ENCODE data around the gene PTPN23.
"Not testable (repeated sequence)": the region's sequence is repeated elsewhere in the genome, so short reads cannot be mapped to it uniquely, and the experiment has no call there.

PTPN23 gene, protein sequence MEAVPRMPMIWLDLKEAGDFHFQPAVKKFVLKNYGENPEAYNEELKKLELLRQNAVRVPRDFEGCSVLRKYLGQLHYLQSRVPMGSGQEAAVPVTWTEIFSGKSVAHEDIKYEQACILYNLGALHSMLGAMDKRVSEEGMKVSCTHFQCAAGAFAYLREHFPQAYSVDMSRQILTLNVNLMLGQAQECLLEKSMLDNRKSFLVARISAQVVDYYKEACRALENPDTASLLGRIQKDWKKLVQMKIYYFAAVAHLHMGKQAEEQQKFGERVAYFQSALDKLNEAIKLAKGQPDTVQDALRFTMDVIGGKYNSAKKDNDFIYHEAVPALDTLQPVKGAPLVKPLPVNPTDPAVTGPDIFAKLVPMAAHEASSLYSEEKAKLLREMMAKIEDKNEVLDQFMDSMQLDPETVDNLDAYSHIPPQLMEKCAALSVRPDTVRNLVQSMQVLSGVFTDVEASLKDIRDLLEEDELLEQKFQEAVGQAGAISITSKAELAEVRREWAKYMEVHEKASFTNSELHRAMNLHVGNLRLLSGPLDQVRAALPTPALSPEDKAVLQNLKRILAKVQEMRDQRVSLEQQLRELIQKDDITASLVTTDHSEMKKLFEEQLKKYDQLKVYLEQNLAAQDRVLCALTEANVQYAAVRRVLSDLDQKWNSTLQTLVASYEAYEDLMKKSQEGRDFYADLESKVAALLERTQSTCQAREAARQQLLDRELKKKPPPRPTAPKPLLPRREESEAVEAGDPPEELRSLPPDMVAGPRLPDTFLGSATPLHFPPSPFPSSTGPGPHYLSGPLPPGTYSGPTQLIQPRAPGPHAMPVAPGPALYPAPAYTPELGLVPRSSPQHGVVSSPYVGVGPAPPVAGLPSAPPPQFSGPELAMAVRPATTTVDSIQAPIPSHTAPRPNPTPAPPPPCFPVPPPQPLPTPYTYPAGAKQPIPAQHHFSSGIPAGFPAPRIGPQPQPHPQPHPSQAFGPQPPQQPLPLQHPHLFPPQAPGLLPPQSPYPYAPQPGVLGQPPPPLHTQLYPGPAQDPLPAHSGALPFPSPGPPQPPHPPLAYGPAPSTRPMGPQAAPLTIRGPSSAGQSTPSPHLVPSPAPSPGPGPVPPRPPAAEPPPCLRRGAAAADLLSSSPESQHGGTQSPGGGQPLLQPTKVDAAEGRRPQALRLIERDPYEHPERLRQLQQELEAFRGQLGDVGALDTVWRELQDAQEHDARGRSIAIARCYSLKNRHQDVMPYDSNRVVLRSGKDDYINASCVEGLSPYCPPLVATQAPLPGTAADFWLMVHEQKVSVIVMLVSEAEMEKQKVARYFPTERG (N-terminal part only)

DNA sequence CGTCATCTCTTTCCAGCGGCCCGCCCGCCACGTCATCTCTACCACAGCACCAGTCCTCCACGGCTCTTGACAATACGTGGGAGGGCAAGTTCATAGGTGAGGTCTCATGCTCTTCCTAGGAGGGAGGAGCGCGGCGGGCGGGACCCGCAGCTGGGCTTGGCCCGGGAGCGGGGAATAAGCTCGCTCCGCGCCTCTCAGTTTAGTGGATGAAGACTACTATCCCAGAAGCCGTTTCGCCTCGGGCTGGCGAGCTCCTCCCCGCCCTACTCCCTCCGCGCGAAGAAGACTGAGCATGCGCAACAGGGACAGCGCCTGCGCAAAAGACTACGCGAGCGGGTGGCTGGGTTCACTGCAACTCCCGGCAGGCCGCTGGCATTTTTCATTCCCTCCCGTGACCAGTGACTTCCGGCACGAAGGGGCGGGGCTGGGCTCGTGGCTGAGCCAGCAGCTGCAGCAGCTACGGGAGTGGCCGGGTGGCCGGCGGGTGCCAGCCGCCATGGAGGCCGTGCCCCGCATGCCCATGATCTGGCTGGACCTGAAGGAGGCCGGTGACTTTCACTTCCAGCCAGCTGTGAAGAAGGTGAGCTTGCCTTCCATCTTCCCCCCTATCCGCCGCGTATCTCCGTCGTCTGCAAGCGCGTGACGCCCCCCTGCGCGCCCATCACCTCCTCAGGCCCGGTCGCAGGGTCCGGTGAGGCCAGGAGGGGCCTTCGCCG, at the start of gene PTPN23:
Gene PTPN23 (plus strand): TSS at position 421 of the 716 bp plus-strand sequence. CDS start 76 bp downstream, at position 497.
- peak; percentile 98 for DNase-seq (ENCODE audit: low spot score)

DNA sequence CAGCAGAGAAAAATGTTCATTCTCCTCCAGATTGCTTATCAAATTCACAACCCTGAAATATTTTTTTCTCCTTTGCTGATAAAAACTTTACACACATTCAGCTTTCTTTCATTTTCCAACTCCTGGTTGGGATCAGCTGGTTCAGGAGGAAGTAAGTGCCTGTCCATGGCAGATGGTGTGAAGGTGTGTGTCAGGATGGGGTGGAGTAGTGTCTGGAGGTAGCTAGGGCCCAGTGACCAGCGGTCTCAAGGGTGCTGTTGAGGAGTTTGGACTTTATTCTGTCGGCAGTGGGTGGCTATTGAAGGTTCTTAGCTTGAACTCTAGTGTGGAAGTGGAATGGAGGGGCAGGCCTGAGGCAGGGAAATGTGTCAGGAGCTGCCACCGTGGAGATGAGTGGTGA, 46.9 kb upstream of the PTPN23 start:
- DNase-seq (ENCODE audit: low spot score), result no peak

DNA sequence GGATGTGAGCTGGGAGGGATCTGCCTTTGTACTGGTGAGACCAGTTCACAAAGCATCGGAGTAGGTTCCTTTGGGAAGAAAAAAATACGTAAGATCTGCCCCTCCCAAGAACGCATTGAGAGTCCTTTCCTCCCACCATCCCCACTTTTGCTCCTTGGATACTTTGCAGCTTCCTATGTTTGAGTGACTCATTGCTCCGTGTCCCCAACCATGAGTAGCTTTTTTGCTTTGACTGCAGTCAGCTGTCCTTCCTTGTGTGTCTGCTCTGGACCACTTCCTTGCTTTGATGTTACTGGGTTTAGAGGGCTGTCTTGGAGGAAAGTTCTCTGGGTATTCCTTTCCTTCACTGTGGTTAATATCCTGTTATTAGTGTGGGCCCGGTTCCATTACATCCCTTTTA, 43.2 kb upstream of the PTPN23 start:
- DNase-seq (ENCODE audit: low spot score), result no peak

DNA sequence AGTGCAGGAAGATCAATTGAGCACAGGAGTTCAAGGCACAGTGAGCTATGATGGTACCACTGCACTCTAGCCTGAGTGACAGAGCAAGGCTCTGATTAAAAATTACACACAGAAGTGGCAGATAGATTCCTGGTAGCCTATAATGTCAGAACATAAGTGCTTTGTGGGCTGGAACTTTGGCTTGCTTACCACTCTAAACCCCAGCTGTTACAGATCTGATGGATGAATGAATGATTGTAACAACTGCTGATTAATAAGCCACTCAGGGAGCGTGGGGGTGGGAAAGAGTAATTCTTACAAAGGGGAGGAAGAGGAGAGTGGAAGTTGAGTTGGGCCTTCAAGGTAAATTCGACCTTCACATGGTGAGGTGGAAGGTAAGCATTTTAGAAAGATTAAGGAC, 40.9 kb upstream of the PTPN23 start:
- no peak for DNase-seq (ENCODE audit: low spot score)

DNA sequence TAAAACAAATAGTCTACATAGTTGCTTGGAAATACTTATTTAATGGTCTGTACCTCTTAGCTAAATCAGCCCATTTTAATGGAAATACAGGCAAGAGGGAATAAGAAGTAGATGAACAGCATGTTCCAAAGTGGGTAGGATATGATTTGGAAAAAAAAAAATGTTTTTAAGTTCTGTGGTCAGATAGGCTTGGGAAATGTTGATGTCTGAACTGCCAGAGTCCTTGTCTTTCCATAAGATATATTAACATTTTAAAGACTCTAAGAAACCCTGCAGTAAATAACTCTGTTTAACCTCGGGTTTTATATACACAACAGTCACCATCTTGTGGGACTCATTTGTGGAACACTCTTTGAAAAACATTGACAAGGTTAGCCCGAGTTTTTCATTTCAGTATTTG, 40.0 kb upstream of the PTPN23 start:
- DNase-seq (ENCODE audit: low spot score), result no peak

DNA sequence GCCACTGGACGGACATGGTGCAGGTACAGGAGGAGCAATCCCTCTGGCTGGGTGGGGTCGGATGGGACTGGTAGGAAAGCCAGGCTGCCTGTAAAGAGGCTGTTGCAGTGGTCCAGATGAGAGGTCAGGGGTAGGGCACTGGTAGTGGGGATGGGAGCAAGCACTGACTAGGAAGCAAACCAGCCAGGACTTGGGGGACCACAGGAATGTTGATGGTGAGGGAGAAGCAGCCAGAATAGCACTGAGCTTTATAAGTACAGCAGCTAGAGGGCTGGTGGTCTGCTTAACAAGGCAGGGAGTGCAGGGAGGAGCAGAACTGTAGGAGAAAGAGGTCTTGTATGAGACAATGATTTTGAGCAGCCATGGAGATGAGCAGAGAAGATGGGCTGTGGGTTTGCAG, 38.7 kb upstream of the PTPN23 start:
- DNase-seq (ENCODE audit: low spot score), result no peak

DNA sequence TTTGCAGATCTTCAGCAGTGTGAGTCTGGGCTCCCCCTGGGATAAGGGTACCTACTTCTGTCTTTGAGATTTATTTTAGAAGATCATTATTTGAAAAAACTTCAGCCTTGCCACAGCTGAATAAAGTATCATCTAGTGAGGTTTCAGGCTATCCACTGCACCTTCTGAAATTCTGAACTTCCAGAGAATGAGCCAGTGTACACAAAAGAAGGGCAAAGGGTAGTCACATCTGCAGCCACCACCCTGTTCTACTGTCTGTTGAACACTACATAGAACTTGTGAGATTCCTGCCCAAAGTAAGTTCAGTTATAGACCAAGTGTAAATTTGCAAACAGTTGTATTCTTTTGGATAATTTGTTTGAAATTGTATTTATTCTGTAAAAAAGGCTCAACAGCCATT, 38.0 kb upstream of the PTPN23 start:
- no peak for DNase-seq (ENCODE audit: low spot score)

DNA sequence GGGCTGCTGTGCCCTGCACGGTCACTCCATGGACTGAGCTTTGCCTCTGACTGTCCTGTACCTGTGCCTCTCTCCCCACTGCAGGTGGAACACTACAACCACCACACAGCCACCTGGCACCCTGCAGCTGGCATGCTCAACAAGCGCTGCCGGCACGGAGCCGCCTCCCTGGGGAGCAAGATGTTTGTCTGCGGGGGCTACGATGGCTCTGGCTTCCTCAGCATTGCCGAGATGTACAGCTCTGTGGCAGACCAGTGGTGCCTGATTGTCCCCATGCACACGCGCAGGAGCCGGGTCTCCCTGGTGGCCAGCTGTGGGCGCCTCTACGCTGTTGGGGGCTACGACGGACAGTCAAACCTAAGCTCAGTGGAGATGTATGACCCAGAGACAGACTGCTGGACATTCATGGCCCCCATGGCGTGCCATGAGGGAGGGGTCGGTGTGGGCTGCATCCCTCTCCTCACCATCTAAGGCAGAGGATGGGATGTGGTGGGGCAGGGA, 37.3 kb upstream of the PTPN23 start:
- DNase-seq (ENCODE audit: low spot score), result no peak

DNA sequence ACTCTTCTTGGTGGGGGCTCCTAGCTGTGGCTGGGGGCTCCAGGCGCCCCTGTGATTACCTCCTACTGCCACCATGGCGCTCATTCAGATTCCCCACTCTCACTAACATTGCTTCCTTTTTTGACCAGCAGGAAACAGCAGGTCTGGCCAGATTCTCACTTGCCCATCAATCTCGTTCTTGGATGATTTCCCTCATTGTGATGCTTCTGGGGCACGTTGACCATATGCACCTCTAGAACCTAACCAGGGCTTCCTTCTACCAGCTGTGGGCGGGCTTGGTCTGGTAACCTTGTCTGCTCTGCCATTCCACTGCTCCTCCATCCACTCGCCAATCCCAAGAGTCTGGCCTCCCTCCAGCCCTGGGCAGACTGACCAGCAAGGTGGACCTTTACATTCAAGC, 35.9 kb upstream of the PTPN23 start:
- DNase-seq (ENCODE audit: low spot score), result no peak

DNA sequence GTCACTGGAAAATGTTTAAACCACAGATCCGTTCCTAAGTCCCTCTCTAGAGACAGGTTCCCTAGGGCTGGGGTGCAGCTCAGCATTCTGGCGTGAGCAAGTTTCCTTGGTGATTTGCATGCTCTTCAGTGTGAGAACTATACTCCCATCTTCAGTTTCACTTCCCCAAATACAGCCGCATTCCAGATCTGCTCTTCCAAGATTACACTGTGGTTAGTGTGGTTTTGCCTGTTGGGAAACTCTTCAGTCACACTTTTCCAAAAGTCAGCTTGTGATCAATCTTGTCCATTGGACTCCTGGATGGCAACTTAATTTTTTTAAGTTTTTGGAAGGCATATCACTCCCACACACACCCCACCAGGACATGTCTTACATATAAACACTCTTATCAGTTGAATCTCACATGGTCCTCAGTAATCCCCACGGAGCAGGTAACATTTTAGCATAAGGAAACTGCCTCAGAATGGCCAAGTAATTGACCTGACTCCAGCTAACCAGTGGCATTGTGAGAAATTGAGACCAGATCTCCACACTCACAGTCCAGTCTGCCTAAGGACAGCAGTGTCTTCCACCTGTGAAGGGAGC, 33.5 kb upstream of the PTPN23 start:
- peak; percentile 29 for DNase-seq (ENCODE audit: low spot score)

DNA sequence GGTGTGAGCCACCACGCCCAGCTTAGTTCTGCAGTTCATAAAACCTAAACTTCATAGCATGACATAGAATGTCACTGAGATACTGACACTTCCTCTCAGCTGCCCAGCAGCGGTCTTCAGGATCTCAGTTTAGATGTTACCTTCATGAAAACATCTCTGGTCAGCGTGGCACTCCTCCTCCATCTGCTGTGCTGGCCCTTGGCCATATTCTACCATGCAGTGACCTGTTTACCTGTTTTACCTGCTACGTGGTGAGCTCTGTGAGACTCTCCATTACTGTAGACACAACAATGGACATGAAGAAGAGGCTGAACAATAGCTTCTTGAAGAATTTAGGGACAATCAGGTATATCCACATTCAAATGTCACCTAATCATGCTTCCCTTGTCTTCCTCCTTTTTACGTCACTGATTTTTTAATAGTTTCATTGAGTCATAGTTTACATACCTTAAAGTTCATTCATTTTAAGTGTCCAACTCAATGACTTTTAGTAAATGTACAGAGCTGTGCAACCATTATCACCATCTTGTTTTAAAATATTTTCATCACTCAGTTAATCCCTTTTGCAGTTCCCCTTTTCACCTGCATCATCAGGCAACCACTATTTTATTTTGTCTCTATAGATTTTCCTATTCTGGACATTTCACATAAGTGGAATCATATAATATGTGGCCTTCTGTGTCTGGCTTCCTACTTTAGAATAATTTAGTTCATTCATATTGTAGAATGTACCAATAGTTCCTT, 32.2 kb upstream of the PTPN23 start:
- no peak for DNase-seq (ENCODE audit: low spot score)

DNA sequence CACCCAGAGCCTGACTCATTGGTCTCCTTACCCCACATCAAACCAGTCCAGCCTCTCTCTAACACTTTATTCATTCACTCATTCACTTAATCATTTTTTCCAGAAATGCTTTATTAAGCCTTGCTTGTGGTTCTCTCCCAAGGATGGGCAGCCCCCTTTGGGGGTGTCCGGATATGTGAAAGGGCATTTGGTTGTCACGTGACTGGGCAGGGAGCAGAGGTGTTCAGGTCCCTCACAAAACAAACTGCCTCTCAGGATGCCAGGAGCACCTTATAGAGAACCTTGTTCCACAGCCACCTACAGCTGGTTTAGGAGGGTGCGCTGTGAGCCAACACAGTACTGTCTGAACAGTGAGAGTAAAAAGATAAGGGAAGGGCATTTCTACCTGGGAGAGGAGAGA, 25.8 kb upstream of the PTPN23 start:
- no peak for DNase-seq (ENCODE audit: low spot score)

DNA sequence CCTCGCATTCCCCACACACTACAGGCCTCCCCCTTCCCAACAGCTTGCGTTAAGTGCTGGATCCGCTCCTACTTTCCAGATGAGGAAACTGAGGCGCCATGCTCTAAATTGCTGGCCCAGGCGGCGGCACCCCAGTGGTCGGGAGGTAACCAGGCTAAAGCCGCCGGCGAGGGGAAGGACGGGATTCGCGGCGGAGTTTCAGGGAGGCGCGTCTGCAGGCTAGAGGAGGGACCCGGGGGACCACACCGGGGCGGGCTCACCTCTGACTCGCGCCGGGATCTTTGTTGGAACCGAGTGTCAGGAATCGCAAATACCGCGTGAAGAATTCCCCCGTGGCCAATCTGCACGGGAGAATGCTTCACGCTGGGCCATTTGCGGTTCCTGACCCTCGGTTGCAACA, 24.6 kb upstream of the PTPN23 start:
- DNase-seq (ENCODE audit: low spot score), result no peak

DNA sequence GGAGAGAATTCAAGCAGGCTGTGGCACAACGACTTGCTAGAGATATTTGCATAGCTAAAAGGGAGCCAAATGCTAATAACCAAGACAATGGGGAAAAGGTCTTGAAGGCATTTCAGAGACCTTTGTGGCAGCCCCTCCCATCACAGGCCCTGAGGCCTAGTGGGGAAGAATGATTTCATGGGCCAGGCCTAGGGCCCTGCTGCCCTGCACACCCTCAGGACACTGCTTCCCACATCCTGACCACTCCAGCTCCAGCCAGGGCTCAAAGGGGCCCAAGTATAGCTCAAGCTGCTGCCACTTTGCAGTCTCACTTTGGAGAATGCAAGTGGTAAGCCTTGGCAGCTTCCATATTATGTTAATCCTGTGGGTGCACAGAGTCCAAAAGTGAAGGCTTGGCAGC, 21.5 kb upstream of the PTPN23 start:
- no peak for DNase-seq (ENCODE audit: low spot score)

DNA sequence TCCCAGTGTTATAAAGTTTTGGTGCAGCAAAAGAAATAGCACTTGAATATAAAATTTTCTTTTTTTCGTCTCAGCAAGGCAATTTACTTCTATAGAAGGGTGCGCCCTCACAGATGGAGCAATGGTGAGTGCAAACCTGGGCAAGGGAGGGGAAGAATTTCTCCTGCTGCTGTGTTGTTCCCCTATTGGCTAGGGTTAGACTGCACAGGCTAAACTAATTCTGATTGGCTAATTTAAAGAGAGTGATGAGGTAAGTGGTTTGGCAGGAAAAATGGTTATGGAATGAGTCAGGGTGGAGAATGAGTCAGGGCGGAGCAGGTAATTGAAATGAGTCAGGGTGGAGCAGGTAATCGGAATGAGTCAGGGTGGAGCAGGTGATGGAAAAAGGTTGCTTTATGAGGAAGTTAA, 20.7 kb upstream of the PTPN23 start:
- not testable (repeated sequence) for DNase-seq (ENCODE audit: low spot score)

DNA sequence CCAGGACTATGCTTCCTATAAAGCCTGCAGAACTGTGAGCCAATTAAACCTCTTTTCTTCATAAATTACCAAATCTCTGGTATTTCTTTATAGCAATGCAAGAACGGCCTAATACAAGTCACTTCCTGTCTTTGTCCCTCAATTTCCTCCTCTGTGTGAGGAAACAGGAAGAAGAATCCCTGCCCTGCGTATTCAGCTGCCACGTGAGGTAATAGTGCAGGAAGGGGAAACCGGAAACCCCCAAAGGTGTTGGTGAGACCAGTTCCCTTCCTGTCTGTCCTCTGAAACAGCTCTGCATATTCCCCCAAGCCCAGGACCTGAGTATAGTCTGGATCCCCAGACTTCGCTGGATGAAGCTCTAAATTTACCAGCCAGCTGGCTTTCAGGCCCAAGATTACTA, 18.1 kb upstream of the PTPN23 start:
- DNase-seq (ENCODE audit: low spot score), result no peak

DNA sequence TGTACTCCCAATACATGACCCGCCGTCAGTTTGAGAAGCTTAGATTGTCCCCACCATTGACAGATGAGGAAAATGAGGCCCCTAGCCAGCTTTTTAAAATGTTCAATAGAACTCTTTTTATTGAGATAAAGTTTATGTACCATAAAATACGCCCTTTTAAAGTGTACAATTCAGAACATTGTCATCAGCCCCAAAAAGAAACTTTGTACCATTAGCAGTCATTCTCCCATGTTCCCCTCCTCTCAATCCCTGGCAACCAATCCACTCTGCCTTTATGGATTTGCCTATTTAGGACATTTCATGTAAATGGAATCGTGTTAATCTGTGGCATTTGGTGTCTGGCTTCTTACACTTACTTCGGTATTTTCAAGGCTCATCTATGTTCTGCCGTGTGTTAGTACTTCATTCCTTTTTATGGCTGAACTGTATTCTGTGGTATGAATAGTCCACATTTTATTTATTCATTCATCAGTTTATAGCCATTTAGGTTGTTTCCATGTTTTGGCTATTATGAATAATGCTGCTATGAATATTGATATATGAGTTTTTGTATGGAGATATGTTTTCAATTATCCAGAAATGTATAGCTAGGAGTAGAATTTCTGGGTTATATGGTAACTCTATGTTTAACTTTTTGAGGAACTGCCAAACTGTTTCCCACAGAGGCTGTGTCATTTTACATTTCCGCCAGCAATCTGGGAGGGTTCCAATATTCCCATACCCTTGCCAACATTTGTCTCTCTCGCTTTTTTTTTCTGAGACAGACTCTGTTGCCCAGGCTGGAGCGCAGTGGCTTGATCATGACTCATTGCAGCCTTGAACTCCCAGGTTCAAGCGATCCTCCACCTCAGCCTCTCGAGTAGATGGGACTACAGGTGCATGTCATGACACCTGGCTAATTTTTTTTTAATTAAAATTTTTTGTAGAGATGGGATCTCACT, 15.3 kb upstream of the PTPN23 start:
- no peak for DNase-seq (ENCODE audit: low spot score)

DNA sequence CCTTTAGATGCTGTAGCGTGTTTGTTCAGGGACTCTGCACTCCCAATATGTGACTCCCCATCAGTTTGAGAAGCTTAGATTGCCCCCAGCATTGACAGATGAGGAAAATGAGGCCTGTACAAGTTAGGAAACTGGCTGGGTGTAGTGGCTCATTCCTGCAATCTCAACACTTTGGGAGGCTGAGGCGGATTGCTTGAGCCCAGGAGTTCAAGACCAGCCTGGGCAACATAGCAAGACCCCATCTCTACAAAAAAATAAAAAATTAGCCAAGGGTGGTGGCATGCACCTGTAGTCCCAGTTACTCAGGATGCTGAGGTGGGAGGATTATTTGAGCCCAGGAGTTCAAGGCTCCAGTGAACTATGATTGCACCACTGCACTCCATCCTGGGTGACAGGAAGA, 14.0 kb upstream of the PTPN23 start:
- no peak for DNase-seq (ENCODE audit: low spot score)

DNA sequence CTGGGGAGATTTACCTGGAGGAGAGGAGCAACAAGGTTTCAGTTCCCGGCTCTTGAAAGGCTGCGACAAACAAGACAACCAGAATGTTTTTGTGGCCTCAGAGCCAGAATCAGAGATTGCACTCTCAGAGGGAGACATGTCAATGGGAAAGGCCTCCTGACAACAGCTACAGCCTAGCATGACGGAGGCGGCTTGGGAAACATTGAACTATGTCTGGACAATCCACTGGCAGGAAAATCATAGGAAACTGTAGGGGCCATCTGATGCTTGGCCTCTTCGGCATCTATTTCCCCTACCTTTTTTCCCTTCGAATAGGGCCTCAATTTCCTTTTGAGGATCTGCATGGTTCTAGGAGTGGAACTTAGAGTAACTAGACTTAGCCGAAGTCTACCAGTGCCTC, 13.2 kb upstream of the PTPN23 start:
- no peak for DNase-seq (ENCODE audit: low spot score)

Measured in Ammon's horn (tissue), 1 donor.